Islet of Langerhans (tissue), 1 donor: Measurements from ENCODE around the gene UQCRFS1.
"Not testable (repeated sequence)": the region's sequence is repeated elsewhere in the genome, so short reads cannot be mapped to it uniquely, and the experiment has no call there.

Experiments used
- FAIRE-seq: peaks from one replicate; lab custom pipeline; 2011; peaks lifted over from hg19 to GRCh38; lab: Jason Lieb, UNC

The UQCRFS1 gene

DNA sequence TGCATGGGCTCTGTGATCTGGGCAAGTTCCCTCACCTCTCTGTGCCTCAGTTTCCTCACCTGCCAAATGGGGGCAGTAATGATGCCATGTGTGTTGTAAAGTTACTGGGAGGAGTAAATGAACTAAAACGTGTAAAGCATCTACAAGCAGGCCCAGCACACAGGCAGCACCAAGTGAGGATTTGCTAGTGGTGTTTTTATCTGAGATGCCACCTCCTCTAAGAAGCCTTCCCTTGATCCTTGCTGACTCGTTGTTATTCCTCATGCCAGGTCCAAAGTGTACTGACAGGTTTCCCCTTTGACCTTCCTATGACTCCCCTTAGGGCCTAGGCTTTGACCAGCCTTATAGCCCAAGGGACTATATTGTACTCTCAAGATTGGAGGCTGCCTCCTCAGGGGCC, 1.5 kb upstream of the UQCRFS1 start:
- no peak for FAIRE-seq

DNA sequence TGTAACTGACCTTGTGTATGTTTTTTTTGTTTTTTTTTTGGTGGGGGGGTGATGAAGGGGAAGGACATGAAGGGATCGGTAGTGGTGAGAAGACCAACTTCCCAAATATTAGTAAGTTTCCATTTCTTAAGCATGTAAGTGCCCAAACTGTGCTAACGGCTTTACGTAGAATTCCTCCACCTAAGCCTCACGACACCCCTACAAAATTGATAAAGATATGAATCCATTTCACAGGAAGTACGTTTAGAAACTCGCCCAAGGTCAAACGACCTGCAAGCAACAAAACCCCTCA, 649 bp downstream of the UQCRFS1 start:
- no peak for FAIRE-seq

DNA sequence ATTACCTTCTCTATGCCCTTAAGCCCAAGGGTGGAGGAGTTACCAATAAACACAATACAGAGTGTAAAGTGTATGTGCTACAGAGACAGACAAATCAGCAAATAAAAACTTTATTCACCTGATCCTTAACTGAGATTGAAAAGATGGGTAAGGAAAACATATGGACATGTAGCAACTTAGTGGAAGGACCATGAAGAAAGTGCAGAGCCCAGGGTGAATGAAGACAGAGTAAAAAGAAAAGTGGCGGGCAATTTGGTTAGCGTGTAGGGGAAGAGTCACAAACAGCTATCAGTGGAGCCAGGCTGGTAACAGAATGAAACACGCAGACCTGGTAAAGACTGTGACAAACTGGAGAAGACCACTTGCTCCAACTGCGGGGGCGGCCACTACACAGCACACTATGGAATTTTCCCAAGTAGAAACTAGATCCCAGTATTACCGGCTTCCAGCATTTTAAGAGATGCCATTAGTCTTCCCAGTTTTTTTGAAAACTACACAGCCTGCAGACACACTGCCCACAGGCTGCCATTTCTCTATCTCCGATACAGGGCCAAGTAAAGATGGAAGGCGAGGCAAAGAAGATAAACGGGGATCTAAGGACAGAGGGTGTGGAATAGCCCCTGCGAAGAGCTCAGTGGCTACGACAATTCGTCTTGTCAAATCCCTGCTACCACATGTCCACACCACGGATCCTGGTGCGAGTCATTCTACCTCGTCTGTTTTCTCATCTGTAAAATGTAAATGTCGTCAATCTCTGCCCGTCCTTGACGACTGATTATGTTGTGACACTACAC, 1.2 kb downstream of the UQCRFS1 start:
- FAIRE-seq, result no peak

DNA sequence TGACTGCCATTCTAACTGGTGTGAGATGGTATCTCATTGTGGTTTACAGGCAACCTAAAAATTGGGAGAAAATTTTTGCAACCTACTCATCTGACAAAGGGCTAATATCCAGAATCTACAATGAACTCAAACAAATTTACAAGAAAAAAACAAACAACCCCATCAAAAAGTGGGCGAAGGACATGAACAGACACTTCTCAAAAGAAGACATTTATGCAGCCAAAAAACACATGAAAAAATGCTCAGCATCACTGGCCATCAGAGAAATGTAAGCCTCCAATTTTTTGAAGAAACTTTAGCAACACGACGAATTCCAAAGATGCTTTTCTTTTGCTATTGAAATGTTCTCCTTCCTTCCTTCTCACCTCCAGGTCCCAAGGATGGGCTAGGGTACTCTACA, 1.9 kb downstream of the UQCRFS1 start:
- not testable (repeated sequence) for FAIRE-seq

DNA sequence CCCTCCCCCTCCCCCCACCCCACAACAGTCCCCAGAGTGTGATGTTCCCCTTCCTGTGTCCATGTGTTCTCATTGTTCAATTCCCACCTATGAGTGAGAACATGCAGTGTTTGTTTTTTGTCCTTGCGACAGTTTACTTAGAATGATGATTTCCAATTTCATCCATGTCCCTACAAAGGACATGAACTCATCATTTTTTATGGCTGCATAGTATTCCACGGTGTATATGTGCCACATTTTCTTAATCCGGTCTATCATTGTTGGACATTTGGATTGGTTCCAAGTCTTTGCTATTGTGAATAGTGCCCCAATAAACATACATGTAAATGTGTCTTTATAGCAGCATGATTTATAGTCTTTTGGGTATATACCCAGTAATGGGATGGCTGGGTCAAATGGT, 2.4 kb downstream of the UQCRFS1 start:
- not testable (repeated sequence) for FAIRE-seq

DNA sequence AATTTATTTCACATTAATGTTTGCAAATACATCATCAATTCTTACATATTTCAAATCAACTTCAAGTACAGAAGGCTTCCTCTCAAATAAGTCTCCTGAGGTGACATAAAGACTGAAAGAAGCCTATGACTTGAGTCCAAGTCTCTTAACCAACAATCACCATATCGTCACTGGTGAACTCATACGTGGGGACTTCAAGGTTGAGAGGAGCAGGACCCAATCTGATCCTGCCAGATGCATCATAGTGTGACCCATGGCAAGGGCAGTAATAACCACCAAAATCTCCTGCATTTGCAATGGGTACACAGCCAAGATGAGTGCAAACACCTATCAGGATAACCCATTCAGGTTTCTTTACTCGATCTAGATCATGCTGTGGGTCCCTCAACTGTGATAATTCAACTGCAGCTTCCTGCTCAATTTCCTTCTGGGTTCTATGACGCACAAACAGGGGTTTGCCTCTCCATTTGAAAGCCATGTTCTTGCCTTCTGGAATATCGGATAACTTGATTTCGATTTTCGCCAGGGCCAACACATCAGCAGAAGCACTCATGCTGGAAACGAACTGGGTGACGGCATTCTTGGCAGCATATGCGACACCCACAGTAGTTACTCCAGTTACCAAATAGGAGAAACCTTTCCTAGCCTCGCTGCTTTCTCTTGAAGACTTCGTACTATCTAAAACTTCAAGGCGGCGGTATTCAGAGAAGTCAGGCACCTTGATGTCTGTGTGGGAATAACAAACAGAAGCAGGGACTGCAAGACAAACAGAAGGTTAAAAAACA, 5.4 kb downstream of the UQCRFS1 start:
- FAIRE-seq, result not testable (repeated sequence)

DNA sequence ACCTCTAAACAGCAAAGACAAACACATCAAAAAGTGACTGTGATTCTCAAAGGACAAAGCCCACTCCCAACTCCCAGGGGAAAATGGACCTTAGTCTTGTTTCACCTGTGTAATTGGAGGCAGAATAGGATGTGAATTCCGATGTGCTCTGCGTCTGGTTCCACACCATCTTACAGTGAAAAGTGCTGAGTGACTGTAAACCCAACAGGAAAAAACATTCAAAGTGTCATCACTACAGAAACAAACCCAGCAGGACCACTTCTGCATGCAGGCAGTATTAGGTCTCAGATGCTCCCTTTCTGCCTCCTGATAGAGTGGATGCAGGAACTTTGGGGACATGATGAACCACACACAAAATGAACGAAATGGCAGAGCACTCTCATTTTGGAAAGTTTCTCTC, 6.5 kb downstream of the UQCRFS1 start:
- FAIRE-seq, result no peak

DNA sequence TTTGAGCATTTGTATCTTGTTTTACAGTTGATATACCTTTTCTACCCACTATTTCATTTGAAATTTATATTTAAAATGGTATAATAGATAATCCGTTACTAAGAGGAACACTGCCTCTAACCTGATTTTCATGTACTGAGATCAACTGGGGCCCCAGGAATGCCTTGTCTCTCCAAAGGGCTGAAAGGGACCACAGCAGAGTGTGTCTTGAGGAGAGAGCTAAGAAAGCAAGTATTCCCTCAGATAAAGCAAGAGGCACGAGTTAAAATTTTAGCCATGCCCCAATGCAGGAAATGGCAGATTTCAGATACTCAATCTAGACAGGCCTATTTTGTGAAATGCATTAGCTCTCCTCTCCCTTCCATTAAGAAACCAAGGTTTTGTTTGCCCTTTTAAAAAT, 10.7 kb downstream of the UQCRFS1 start:
- no peak for FAIRE-seq

DNA sequence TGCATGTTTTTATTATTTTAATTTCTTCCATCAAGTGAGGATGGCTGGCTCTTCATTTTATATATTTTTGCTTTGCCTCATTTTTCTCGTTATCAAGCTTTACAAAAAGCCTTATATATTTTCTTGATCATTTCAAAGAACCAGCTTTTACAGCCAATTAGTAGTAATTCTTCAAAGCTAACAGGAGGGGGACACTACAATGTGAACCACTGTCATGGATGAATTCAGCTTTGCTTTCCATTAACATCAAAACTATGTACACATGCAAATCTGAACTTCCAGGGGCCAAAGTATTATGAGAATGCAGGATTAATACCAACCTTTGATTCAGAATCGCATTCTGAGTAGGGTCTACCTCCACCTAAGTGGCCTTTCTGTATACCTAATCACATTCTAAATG, 11.1 kb downstream of the UQCRFS1 start:
- FAIRE-seq, result no peak

DNA sequence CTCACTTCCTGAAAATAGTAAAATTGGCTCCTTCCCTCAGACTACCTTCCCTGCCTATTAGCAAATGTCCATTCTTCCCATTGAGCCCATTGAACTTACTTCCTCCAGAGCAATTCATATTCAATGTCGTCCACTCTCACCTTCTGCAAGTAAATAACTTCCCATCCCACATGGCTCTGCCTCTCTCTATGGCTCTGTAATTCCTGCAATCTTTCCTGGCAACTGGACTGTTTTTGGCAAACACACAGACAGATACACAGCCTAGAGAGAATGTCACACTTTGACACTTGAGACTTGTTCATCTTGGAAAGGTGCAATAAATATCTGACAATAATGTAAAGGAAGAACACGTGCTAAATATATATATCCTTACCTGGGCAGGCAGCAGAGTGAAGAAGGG, 18.3 kb downstream of the UQCRFS1 start:
- no peak for FAIRE-seq

DNA sequence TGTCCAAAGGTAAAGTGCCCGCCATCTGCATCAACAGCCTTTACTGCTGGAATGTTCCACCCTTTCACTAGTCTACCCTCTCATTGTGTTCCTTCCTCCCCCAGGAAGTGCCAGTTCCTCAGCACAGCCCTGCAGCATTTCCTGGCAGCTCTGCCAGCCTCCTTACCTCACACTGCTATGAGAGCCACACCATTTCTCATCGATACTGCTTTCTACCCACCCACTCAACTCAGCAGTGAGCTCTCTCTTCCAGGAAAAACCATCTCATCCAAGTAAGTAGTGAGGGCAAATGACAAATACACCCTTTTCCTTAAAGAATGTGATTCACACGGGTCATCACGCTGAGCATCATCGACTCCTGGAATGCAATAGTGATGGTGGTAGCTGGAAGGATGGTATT, 19.8 kb downstream of the UQCRFS1 start:
- no peak for FAIRE-seq

DNA sequence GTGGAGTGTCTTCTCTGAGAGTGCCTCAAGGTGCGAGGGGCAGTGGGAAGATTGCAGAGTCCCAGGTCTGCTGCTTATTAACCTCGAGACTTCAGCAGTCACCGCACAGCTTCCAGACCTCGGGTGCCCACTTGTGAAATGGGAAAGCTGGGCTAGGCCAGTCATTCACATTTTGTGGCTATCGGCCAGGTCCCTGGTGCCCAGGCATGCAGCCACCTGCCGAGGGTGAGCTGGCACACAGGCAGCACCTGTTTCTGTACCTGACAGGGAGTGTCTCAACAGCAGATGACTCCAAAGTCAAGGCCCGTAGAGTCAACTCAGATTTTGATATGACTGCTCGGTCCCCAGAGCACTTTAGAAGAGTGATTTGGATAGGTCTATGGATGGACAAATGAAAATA, 21.9 kb downstream of the UQCRFS1 start:
- FAIRE-seq, result no peak

DNA sequence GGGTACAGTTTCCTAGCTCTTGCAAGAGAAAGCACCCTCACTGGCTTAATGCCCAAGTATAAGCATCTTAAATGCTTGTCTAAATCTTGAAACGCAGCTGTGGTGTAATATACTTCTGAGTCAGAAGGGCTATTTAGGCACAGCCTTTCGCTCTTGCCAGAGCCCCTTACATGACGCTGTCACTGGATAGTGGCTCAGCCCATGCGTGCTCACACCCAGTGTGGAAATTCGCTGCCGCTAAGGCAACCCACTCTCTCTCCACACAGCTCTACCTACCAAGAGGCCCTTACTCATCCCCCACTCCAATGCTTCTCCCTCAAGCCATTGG, 24.0 kb downstream of the UQCRFS1 start:
- no peak for FAIRE-seq

DNA sequence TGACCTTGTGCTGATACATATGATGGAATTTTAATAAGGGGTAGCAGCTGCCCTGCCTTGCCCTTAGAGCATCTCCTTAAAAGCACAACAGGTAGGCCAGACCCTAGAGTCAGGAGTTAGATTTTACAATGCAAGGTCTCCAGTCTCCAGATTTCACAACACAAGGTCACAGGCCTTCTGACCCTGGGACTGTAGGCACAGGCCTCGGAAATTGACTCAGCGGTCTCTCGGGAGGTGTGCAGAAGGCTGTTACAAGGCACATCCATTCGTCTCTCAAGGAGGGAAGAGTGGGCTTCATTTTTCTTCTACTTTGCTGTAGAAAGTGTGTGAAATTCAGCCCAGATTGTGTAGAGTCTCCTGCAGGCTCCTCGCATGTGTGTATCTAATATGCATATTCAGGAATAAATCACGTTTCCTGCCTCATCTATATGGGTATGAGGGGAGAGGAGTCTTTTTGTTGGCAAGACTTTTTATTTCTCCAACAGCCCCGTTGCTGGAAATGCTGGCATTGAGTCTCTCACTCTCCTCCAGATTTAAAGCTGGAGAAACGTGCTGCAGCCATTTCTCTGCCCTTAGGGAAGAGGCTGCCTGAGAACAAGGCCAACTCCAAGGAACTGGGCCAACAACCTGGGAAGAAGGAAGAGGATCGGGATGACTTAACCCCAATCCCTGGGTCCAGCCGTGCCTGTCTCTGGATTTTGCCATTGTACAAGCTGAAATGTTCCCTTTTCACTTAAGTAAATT, 24.5 kb downstream of the UQCRFS1 start:
- no peak for FAIRE-seq

DNA sequence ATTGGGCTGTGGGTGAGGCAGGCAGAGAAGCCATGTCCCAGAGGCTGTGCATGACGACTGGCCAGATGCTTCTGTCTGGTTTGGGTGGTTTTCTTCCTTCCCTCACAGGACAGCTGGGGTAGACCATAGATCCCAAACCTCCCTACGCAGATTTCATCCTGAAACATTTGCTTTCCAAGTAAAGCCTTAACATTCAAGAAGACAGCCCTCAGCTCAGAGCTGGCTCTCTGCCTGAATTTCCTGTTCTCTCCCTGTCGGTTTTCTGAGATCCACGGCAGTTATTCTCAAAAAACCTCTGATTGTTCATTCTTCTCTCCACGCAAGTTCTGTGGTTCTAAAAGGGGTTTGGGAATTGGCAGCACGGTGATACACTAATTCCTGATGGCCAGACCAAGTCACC, 25.3 kb downstream of the UQCRFS1 start:
- no peak for FAIRE-seq

DNA sequence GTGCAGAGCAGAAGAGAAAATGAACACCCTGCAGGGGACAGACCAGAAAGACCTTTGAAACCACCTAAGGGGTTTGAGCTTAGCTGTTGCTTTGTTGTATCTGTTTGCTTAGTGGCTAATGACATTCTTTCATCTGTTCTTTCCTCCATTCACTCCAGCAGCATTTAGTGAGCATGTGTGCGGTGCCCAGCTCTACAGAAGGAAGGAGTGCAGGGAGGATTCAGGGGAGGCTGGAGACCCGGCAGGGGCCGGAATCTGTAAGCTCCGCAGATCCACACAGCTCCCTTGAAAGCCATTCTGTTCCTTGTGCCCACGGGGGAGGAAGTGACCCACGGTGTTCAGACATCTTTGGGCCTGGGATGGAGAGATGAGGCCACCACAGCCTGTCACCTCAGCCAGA, 27.5 kb downstream of the UQCRFS1 start:
- no peak for FAIRE-seq

DNA sequence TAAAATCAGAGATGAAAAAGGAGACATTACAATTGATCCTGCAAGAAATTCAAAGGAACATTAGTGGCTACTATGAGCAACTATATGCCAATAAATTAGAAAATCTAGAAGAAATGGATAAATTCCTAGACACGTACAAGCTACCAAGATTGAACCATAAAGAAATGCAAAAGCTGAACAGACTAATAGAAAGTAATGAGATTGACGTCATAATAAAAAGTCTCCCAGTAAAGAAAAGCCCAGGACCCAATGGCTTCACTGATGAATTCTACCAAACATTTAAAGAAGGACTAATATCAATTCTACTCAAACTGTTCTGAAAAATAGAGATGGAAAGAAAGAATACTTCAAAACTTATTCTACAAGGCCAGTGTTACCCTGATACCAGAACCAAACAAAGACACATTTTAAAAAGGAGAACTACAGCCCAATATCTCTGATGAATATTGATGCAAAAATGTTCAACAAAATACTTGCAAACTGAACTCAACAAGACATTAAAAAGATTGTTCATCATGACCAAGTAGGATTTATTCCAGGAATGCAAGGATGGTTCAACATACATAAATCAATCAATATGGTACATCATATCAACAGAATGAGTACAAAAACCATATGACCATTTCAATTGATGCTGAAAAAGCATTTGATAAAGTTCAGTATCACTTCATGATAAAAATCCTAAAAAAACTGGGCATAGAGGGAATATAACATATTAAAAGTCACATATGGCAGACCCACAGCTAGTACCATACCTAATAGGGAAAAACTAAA, 35.8 kb downstream of the UQCRFS1 start:
- FAIRE-seq, result no peak

DNA sequence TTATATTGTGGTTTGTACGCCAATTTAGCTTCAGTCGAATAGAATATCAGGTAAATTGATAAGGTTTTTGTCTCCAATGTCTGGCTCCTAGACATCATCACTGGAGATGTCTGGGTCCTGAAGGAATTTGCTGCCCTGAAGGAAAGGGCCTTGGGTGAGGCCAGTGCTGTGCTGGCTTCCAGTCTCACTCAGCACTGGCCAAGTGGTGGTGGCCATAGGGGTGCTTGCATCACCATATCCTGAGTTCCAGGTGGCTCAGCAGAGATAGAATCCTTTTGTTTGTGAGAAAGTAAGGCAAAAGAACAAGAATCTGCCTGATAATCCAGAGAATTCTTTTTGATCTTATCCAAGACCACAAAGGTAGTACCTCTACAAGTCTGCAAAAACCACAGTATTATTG, 39.1 kb downstream of the UQCRFS1 start:
- no peak for FAIRE-seq

DNA sequence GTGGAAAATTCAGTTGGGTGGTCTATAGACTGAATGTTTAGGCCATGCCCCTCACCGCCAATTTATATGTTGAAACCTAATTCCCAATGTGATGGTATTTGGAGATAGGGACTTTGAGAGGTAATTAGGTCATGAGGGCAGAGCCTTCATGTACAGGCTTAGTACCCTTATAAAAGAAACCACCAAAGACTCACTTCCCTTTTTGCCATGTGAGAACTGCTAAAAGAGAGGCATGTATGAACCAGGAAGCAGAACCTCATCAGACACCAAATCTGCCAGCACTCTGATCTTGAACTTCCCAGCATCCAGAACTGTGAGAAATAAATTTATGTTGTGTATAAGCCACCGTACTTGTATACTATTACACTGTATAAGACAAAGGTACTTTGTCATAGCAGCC, 40.6 kb downstream of the UQCRFS1 start:
- FAIRE-seq, result no peak

DNA sequence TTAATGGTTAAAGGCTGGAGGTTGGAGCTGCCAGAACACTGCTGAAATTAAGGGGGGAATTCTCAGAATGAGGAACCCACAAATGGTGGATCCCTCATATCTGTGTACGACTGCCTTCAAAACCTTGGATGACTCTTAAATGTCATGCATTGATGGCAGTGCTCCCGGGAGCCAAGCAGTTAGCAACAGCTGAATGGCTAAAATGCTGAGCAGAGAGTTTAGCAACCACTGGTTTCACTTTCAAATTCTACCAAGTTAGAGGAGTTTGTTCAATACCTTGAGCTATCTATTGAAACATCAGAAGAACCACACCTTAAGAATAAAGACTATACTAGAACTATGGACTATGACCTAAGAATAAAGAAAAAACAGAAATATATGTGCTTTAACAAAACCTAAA, 41.4 kb downstream of the UQCRFS1 start:
- FAIRE-seq, result no peak

DNA sequence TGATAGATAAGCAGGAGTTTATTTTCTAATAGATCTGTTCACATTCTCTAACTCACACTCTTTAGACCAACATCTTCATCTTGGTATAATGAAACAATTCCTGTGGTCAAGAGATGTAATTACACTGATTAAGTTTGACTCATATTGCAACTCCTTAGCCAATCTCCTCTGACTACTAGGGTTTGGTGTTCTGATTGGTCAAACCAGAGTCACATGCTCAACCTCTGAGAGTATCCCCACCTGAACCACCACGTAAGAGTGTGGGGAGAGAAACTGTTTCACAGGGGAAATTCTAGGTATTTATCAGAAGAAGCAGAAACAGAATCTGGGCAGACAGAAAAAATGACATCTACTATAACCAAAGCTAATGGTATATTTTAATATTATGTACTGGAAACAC, 42.4 kb downstream of the UQCRFS1 start:
- FAIRE-seq, result no peak

DNA sequence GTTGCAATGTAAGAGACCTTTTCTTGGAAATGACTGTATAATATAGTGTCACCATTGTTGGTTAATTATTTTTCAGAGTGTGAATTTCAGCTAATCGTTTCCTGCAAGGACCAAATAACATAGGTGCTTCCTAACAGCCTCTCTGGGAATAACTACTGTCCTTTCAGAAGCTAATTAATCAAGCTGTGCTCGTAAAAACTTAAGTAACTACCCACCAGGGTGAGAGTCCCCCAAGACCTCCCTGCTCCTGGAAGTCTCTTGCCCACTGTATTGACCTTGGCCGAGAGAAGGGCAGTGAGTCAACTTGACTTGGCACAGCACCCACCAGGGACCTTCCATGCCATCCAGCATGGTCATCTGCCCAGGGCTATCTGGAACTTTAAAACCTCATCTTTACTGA, 50.3 kb downstream of the UQCRFS1 start:
- no peak for FAIRE-seq

DNA sequence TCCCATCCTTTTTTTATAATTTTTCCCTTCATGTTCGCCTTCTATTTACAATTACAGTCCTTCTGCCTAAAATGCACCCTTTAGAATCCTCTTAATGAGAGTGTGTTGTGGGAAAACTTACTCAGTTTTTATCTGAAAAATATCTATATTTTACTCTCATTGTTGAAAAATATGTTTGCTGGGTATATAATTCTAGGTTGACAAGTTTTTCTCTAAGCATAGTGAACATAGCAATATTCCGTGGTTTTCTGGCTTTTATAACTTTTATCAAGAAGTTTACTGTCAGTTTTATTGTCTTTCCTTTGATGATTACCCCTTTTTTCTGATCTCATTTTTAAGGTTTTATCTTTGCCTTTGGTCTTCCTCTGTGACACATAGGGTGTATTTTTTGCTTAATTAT, 57.3 kb downstream of the UQCRFS1 start:
- FAIRE-seq, result no peak
